Measurements from ENCODE around the gene CRY1.

DNA sequence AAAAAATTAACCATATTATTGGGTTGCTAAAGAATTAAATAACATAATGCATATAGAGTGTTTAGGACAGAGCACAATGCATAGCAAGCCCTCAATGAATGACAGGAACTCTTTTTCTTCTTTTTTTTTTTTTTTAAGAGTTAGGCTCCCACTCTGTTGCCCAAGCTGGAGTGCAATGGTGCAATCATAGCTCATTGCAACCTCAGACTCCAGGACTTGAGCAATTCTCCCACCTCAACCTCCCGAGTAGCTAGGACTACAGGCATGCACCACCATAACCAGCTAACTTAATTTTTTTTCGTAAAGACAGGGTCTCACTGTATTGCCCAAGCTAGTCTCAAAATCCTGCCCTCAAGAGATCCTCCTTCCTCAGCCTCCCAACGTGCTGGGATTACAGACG, 85.9 kb downstream of the CRY1 start:
- TF ChIP-seq RAD21 (conservative IDR thresholded peaks at IDR 0.05 in 1 of 2, IDR thresholded peaks at IDR 0.05 in 1 of 2) (no peak), POLR2A (IDR thresholded peaks at IDR 0.05; ENCODE audit: low read length) (no peak), JUN (IDR thresholded peaks at IDR 0.05) (no peak), EP300 (IDR thresholded peaks at IDR 0.05) (no peak), BHLHE40 (IDR thresholded peaks at IDR 0.05; ENCODE audit: low read depth, low read length) (no peak), MYC (IDR thresholded peaks at IDR 0.05; ENCODE audit: borderline replicate concordance, low read length) (no peak), MAFK (IDR thresholded peaks at IDR 0.05; ENCODE audit: partially characterized antibody) (no peak), ZFP36 (IDR thresholded peaks at IDR 0.05; ENCODE audit: borderline replicate concordance, partially characterized antibody) (no peak), JUNB (IDR thresholded peaks at IDR 0.05) (no peak), CEBPB (IDR thresholded peaks at IDR 0.05) (no peak)
- TF ChIP-seq, protein P1, sequence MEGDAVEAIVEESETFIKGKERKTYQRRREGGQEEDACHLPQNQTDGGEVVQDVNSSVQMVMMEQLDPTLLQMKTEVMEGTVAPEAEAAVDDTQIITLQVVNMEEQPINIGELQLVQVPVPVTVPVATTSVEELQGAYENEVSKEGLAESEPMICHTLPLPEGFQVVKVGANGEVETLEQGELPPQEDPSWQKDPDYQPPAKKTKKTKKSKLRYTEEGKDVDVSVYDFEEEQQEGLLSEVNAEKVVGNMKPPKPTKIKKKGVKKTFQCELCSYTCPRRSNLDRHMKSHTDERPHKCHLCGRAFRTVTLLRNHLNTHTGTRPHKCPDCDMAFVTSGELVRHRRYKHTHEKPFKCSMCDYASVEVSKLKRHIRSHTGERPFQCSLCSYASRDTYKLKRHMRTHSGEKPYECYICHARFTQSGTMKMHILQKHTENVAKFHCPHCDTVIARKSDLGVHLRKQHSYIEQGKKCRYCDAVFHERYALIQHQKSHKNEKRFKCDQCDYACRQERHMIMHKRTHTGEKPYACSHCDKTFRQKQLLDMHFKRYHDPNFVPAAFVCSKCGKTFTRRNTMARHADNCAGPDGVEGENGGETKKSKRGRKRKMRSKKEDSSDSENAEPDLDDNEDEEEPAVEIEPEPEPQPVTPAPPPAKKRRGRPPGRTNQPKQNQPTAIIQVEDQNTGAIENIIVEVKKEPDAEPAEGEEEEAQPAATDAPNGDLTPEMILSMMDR (IDR thresholded peaks at IDR 0.05) = no peak
- TF ChIP-seq, protein P2, sequence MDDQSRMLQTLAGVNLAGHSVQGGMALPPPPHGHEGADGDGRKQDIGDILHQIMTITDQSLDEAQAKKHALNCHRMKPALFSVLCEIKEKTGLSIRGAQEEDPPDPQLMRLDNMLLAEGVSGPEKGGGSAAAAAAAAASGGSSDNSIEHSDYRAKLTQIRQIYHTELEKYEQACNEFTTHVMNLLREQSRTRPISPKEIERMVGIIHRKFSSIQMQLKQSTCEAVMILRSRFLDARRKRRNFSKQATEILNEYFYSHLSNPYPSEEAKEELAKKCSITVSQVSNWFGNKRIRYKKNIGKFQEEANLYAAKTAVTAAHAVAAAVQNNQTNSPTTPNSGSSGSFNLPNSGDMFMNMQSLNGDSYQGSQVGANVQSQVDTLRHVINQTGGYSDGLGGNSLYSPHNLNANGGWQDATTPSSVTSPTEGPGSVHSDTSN (IDR thresholded peaks at IDR 0.05) = no peak
- TF ChIP-seq, protein P3, sequence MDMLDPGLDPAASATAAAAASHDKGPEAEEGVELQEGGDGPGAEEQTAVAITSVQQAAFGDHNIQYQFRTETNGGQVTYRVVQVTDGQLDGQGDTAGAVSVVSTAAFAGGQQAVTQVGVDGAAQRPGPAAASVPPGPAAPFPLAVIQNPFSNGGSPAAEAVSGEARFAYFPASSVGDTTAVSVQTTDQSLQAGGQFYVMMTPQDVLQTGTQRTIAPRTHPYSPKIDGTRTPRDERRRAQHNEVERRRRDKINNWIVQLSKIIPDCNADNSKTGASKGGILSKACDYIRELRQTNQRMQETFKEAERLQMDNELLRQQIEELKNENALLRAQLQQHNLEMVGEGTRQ (IDR thresholded peaks at IDR 0.05) = no peak
